K562 (cell line): Measurements from ENCODE around the gene KLF2. TPM values are rescaled to one million over a fixed set of nuclear protein-coding genes. Genes with fewer than 3 reads are reported as not detected.

ENCODE experiments used
- ATAC-seq: fragments of 200-7000 bp; cut with Tn5 transposase; 3 replicates; pipeline ENCODE4 v1.9.1; 2020; ENCODE audit warnings: moderate library complexity
- BruUV-seq: library from RNA; stranded (reverse); fragments of 400-500 nt; replicated peaks from 2 replicates; lab custom pipeline; 2021; lab: Mats Ljungman, UMichigan
- CTCF ChIA-PET: fragments of 300-600 bp; formaldehyde crosslinking; extraction: SDS; loops from one replicate; lab custom pipeline; 2021; ENCODE audit warnings: low intra/inter-chr PET ratio; lab: Yijun Ruan, JAX
- POLR2A ChIA-PET: fragments of 300-600, 350-650 bp; sonication (Branson Sonifier 250); formaldehyde crosslinking; extraction: SDS; loops from one replicate; lab custom pipeline; 2021; ENCODE audit warnings: antibody characterized with exemption, inconsistent platforms; lab: Yijun Ruan, JAX
- DNase-seq, 4 experiments: peaks; one replicate each; pipeline versions ENCODE4 v3.0.0 to v3.0.0-alpha.2; 2011 to 2018; ENCODE audit warnings: low spot score in 3 of 4, mixed read lengths in 3 of 4; ENCODE audit errors: extremely low read depth in 1 of 4
- FAIRE-seq: peaks from 2 replicates; lab custom pipeline; 2011; peaks lifted over from hg19 to GRCh38; lab: Jason Lieb, UNC
- H2AFZ ChIP-seq: 2 replicates; pipeline ENCODE4 v1.6.0; 2011; ENCODE audit warnings: low read depth, low read length, control low read depth, inconsistent platforms
- H3K27ac ChIP-seq: fragments of 200-600 bp; 3 replicates; pipeline ENCODE4 v1.8.0; 2011; ENCODE audit warnings: low read depth, mild to moderate bottlenecking, control low read depth, inconsistent platforms, low read length, moderate library complexity, mixed read lengths; ENCODE audit errors: extremely low read depth
- H3K27me3 ChIP-seq, 2 experiments: fragments of 300-600 bp in 1 of 2; 2 replicates in 1 of 2; 3 replicates in 1 of 2; pipeline versions ENCODE4 v1.6.0 to v1.8.0; 2011; ENCODE audit warnings: inconsistent platforms in 2 of 2, low read length in 2 of 2, mild to moderate bottlenecking in 1 of 2, mixed read lengths in 1 of 2, moderate library complexity in 1 of 2; ENCODE audit not compliant: control insufficient read depth in 2 of 2, insufficient read depth in 2 of 2
- H3K36me3 ChIP-seq: fragments of 300-600 bp; 3 replicates; pipeline ENCODE4 v1.8.0; 2011; ENCODE audit warnings: mild to moderate bottlenecking, low read length, inconsistent platforms; ENCODE audit not compliant: control insufficient read depth, insufficient read depth
- H3K4me1 ChIP-seq, 2 experiments: fragments of 200-600 bp in 1 of 2; replicated peaks in 1 of 2; 2 replicates in 1 of 2; 3 replicates in 1 of 2; pipeline versions ENCODE4 v1.5.1 to v1.8.0; 2011; ENCODE audit warnings: inconsistent platforms in 2 of 2, low read length in 2 of 2, mild to moderate bottlenecking in 1 of 2, mixed read lengths in 1 of 2, moderate library complexity in 1 of 2; ENCODE audit not compliant: control insufficient read depth in 2 of 2, insufficient read depth in 2 of 2
- H3K4me2 ChIP-seq: 2 replicates; pipeline ENCODE4 v1.6.1; 2011; ENCODE audit warnings: low read length, control low read depth, inconsistent platforms, mixed read lengths; ENCODE audit not compliant: insufficient read depth
- H3K4me3 ChIP-seq: fragments of 200-600 bp; sonication (generic), shearing (Covaris generic); 2 replicates; pipeline ENCODE4 v1.5.1; 2016; ENCODE audit warnings: control low read depth, inconsistent platforms
- H3K79me2 ChIP-seq: fragments of 200-600 bp; 3 replicates; pipeline ENCODE4 v1.8.0; 2011; ENCODE audit warnings: low read length, inconsistent platforms; ENCODE audit not compliant: control insufficient read depth, insufficient read depth
- H3K9ac ChIP-seq, 2 experiments: 2 replicates each; pipeline versions ENCODE4 v1.6.0 to v1.6.1; 2011; ENCODE audit warnings: low read depth in 2 of 2, low read length in 2 of 2, control low read depth in 1 of 2, inconsistent platforms in 1 of 2, mild to moderate bottlenecking in 1 of 2, mixed read lengths in 1 of 2; ENCODE audit not compliant: insufficient read depth in 1 of 2
- H3K9me1 ChIP-seq: one replicate; pipeline ENCODE4 v1.6.0; 2011; ENCODE audit warnings: inconsistent platforms, mild to moderate bottlenecking, low read length, moderate library complexity; ENCODE audit not compliant: control insufficient read depth, insufficient read depth
- H3K9me3 ChIP-seq: replicated peaks from 2 replicates; pipeline ENCODE4 v1.5.1; 2011; ENCODE audit warnings: low read depth, low read length, inconsistent platforms; ENCODE audit not compliant: control insufficient read depth, insufficient read depth
- H4K20me1 ChIP-seq: replicated peaks from 2 replicates; pipeline ENCODE4 v1.6.1; 2011; ENCODE audit warnings: low read length, inconsistent platforms, mixed read lengths; ENCODE audit not compliant: control insufficient read depth, insufficient read depth
- ATF2 ChIP-seq: sonication (generic); formaldehyde crosslinking; IDR thresholded peaks from 2 replicates; pipeline ENCODE4 v1.8.1; 2022; ENCODE audit warnings: missing genetic modification reagents
- LARP7 ChIP-seq: fragments of 450-650 bp; IDR thresholded peaks from 2 replicates; pipeline ENCODE4 v1.6.1; 2016
- RBM34 ChIP-seq: fragments of 200-400 bp; formaldehyde crosslinking; IDR thresholded peaks from 2 replicates; pipeline ENCODE4 v1.6.1; 2018; ENCODE audit warnings: low read length, borderline replicate concordance; ENCODE audit not compliant: insufficient read depth
- STAT5A ChIP-seq: IDR thresholded peaks from 2 replicates; pipeline ENCODE4 v1.6.1; 2012; ENCODE audit warnings: low read length, inconsistent platforms, borderline replicate concordance
- ZC3H4 ChIP-seq: sonication (generic); formaldehyde crosslinking; IDR thresholded peaks from 2 replicates; pipeline ENCODE4 v1.9.0; 2021; ENCODE audit warnings: missing genetic modification reagents, borderline replicate concordance
- ZNF717 ChIP-seq: fragments of 250-450 bp; sonication (Bioruptor Pico); IDR thresholded peaks from 2 replicates; pipeline ENCODE4 v1.5.0; 2021
- WGBS: fragments of 100-300 bp; shearing (Covaris generic); methylation state at CpG from one replicate; pipeline ENCODE4 v1.1.6; 2016; ENCODE audit warnings: low coverage, mixed read lengths; ENCODE audit not compliant: insufficient coverage; ENCODE audit errors: missing lambda C conversion rate; 5-methylcytosine and 5-hydroxymethylcytosine counted together
- in situ Hi-C: fragments of 300-500 bp; cut with MboI; formaldehyde crosslinking; loops from 4 replicates; pipeline ENCODE4 v1.15.0; 2018; ENCODE audit warnings: inconsistent platforms, mixed read lengths
- intact Hi-C: fragments of 100-400 bp; cut with micrococcal nuclease; formaldehyde crosslinking; loops from 2 replicates; pipeline ENCODE4 v1.14.2; 2022
- polyA plus RNA-seq, 8 experiments: library from polyadenylated mRNA; depleted of rRNA in 4 of 8; stranded (reverse) in 5 of 8; unstranded in 3 of 8; fragments of >200 nt; fragmentation: Nextera tagmentation in 2 of 8; fragmentation: Illumina TruSeq in 1 of 8; extraction: Ambion mirVana in 2 of 8; extraction: Trizol in 1 of 8; gene quantifications; 2 replicates each; pipeline versions ENCODE4 v1.2.1 to v1.2.3, GENCODE V29; 2011 to 2014; ENCODE audit warnings: inconsistent platforms in 1 of 8, missing spikeins in 1 of 8
- total RNA-seq, 7 experiments: library from RNA; depleted of rRNA in 6 of 7; stranded (reverse); fragments of >200 nt in 6 of 7; fragmentation: Illumina TruSeq in 2 of 7; extraction: Trizol in 2 of 7; gene quantifications; 2 replicates each; pipeline versions ENCODE4 v1.2.1 to v1.2.3, GENCODE V29; 2011 to 2021; ENCODE audit warnings: low replicate concordance in 1 of 7
- TF ChIP-seq, protein P1 (sequence below): IDR thresholded peaks from 2 replicates; pipeline ENCODE4 v1.6.1; 2012; ENCODE audit warnings: low read depth, low read length, improper control_type of control experiment, borderline replicate concordance

The KLF2 gene
- total and polyA plus RNA-seq, 9 of the 15 experiments (the other 6 are each of a cell fraction or from before 2014, with no cell fraction given) = 0.07 to 0.71 TPM; not detected in 7

GRCh38 chr19:16349551-16350152 is 25.0 kb downstream of the KLF2 start:
- Histone ChIP-seq H4K20me1 (no peaks in the 10 kb centered on the region), H3K9me3 (no peaks in the 10 kb centered on the region), H3K4me1 (peaks cover 0 to 5% of the 10 kb centered on the region in 2 experiments; a peak in 2 of 5 replicates), H3K9ac (no peak overlapping the region), H3K27ac (no peak overlapping the region), H3K79me2 (no peaks in the 10 kb centered on the region), H3K4me3 (no peak overlapping the region), H3K27me3 (no peaks in the 10 kb centered on the region), H2AFZ (no peak overlapping the region), H3K9me1 (no peaks in the 10 kb centered on the region), H3K4me2 (no peak overlapping the region), H3K36me3 (no peaks in the 10 kb centered on the region)
- intact Hi-C loops = no loop called here
- no peak for ATAC-seq
- no peak for FAIRE-seq
- ChIA-PET CTCF (no interaction called here), POLR2A (no interaction called here)
- TF ChIP-seq, protein P1, sequence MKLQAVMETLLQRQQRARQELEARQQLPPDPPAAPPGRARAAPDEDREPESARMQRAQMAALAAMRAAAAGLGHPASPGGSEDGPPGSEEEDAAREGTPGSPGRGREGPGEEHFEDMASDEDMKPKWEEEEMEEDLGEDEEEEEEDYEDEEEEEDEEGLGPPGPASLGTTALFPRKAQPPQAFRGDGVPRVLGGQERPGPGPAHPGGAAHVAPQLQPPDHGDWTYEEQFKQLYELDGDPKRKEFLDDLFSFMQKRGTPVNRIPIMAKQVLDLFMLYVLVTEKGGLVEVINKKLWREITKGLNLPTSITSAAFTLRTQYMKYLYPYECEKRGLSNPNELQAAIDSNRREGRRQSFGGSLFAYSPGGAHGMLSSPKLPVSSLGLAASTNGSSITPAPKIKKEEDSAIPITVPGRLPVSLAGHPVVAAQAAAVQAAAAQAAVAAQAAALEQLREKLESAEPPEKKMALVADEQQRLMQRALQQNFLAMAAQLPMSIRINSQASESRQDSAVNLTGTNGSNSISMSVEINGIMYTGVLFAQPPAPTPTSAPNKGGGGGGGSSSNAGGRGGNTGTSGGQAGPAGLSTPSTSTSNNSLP = no peak
- TF ChIP-seq LARP7 = no peak
- no peak for TF ChIP-seq RBM34
- TF ChIP-seq ZNF717 (CRISPR knock-in tag) = no peak
- TF ChIP-seq ATF2 (CRISPR knock-in tag) = no peak
- TF ChIP-seq ZC3H4 (CRISPR knock-in tag) = no peak
- no peak for TF ChIP-seq STAT5A
- no peak for DNase-seq
- BruUV-seq = no TSS peak
- in situ Hi-C loops = no loop called here
- 54% methylated on average over 12 of the region's 13 CpGs for WGBS
